CD4-positive, alpha-beta T cell treated with Interleukin-17A for 4 hours (primary cell): ENCODE measurements around the gene HEXA.
A peak's percentile ranks its signal among the peaks of the same experiment; 100 is the strongest.

ENCODE experiments used
- DNase-seq: peaks from one replicate; pipeline ENCODE4 v3.0.0-alpha.2; 2020; ENCODE audit warnings: mixed read lengths

HEXA gene

GRCh38 chr15:72318408-72318942, 57.3 kb downstream of the HEXA start:
- no peak for DNase-seq

DNA sequence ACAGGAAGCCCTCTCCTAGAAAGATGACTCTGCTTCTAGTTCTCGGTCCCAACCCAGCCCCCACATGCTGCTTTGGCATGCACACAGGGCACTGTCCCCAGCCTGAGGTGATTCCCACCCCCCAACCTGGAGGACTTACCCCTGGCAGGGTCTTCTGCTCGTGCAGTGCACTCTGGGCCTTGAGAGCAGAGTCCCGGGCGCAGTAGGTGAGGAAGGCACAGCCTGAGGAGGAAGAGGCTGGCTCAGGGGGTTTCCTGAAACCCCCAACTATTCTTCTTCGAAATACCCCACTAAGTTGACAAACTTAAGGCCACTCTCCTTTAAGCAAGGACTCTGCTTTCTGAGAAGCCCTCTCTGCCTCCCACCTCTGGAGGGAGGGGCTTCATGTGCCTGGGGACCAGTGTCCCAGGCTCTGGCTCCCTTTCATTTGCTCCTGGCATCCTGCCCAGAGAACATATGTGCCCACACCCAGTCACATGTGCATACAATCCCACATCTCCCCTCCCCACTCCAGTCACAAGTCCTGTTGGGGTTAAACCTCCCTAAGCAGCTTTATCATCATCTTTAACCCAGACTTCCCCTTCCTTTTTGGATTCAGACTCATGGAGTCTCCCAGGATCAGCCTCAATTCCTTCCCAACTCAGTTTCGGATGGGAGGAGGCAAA, 60.0 kb downstream of the HEXA start:
- DNase-seq = no peak

DNA sequence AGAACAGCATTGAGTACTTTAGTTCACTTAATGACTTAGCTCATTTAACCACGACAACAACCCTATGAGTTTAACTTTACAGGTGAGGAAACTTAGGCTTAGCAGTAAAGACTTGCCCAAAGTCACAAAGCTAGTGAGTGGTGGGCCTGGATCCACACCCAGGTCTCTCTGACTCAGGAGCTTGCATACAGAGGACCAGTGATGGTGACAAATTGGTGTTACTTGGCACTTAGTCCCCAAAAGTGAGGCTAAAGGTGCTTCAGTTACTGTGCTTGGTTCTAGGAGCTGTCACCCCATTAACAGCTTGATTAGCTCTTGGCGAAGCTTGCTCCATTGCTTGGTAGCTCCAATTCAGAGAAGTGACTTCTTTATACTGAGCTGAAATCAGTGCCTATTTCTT, 61.9 kb downstream of the HEXA start:
- no peak for DNase-seq

GRCh38 chr15:72313448-72313840, 62.4 kb downstream of the HEXA start:
- no peak for DNase-seq

DNA sequence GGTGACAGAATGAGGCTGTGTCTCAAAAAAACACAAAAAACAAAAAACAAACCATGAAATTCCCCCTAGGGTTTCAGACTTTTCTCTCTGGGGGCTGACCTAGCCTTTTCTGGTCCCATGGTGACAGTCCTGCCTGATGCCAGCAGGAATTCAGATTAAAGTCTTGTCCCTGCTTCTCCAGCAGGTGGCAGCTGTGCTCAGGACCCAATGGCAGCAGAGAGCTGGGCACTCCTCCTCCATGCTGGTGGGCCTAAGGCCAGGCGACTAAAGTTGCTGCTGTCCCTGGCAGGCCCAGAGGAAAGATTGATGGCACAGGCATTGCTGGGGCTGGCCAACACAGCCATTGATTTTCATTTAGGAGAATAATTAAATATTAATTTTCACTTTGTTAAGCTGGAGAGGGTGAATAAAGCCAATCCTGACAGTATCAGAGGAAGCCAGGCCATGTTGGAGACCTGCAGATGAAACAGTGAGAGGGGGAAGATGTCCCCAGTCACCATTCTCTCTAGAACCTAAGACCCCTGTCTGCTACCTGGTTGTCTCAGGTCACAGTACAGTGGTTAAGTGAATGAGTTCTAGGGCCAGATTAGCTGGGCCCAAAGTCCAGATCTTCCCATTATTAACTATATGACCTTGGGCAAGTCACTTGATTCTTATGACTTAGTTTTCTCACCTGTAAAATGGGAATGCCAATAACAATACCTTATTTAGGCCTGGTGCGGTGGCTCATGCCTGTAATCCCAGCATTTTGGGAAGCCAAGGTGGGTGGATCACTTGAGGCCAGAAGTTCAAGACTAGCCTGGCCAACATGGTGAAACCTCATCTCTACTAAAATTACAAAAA, 63.0 kb downstream of the HEXA start:
- peak; percentile 64 for DNase-seq

GRCh38 chr15:72307026-72307425, 68.8 kb downstream of the HEXA start:
- DNase-seq = no peak

DNA sequence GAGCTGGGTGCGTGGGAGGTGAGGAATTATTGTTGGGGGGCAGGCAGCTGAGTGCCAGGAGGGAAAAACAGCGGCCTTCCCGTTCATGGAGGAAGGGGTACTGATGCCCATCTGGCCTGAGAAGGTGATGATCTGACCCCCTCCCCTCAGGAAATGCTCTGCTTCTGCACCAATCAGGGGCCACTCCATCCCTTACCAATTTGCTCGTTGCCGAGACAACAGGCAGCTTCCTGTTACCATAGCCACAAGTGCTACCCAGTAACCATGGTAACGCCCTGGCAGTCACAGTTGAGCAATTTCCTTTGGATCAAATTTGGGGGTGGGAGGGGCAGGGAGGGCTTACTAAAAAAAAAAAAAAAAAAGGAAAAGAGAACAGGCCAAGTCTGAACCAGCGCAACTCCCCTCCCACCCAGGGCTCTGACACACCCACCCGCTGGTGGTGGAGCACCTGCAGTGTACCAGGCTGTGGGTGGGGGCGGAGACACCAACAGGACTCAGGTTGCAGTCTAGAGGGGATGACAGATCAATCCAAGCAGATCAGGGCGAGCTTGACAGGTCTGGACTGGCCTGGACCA, 69.5 kb downstream of the HEXA start:
- peak; percentile 57 for DNase-seq

DNA sequence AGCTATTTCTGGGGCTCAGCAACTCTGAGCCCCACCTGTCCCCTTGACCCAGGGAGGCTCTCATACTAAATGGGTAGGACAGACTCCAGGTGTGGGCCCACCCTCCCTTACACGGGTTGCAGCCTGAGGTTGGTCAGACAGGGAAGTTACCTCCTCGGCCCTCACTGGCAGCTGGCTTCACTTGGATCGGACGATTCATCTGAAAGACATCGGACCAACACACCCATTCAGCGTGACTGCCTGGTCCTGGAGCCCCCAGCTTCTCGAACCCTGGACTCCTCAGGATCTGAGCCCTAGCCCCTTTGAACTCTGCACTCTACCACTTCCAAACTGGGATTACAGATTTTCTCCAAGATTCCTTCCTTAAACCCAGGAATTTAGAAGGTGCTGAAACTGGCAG, 71.2 kb downstream of the HEXA start:
- no peak for DNase-seq

GRCh38 chr15:72302955-72303354, 72.9 kb downstream of the HEXA start:
- DNase-seq = no peak
